Measurements from ENCODE around the gene KMT5C.

The KMT5C gene

DNA sequence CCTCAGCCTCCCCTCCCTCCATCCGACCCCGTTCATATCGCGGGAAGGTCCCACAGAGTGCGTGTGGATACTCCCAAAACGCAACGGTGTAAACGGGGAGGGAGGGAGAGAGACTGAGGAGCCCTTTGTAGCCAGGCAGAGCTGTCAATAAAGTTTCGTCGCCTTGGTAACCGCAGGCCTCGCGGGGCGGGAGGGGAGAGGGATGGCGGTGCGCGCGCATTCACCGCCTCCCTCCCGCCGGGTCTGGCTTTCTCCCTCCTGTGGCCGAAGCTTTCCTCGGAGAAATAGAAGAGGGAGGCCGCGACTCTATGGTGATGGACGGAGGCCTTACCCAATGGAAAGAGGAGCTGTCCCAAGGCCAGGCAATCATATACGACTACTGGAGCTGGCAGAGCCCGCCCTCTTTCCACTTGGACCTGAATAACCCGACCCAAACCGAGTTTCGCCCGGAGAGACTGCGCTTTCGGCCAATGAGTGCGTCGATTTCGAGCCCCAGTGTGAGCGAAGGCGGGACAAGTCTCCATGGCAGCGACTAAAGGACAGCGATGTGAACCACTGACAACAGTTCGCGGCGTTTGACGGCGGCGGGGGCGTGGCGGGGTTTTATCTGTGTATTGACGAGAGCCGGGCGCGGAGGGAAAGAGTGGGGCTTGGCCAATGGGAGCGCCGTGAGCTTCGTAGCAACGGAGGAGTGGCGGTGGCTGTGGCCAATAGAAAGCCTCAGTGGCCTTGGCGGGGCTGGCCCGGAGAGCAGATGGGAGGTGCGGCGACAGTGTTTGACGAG, at the start of gene KMT5C:
Gene KMT5C (plus strand): TSS at position 772 of the 784 bp plus-strand sequence. CDS start 2,061 bp downstream, outside the sequence.
- peak; percentile 100 for DNase-seq (ENCODE audit: low spot score)

DNA sequence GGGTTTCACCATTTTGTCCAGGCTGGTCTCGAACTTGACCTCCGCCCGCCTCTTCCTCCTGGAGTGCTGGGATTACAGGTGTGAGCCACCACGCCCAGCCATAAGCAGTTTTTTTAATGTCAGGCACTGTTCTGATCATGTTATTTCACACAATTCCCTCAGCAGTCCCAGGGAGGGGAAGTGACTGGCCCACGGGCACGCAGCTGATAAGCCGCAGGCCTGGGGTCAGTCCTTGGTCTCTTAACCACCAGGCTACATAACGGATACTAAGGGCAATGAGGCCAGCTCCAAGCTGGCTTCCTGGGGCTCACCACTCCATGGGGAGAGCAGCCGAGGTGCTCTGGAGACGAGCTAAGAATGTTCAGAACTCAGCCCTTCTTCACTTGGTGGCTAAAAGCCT, 42.4 kb upstream of the KMT5C start:
- no peak for DNase-seq (ENCODE audit: low spot score)

DNA sequence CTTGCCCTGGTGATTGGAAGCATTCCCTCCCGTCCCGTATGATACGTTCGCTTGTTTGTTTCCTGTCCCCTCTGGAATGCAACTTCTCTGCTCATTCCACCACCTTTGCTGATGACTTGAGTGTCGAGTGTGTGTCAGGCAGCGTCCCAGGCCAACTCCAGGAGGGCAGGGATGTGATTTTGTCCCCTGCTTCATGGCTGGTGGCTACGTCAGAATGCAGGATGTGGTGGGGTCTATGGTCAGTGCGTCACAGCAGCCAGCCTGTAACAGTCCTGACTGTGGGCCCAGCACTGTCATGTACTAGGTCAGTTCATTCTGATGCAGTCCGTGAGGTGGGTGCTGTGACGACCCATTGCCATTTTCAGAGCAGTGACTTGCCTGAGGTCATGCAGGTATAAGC, 39.7 kb upstream of the KMT5C start:
- DNase-seq (ENCODE audit: low spot score), result no peak

DNA sequence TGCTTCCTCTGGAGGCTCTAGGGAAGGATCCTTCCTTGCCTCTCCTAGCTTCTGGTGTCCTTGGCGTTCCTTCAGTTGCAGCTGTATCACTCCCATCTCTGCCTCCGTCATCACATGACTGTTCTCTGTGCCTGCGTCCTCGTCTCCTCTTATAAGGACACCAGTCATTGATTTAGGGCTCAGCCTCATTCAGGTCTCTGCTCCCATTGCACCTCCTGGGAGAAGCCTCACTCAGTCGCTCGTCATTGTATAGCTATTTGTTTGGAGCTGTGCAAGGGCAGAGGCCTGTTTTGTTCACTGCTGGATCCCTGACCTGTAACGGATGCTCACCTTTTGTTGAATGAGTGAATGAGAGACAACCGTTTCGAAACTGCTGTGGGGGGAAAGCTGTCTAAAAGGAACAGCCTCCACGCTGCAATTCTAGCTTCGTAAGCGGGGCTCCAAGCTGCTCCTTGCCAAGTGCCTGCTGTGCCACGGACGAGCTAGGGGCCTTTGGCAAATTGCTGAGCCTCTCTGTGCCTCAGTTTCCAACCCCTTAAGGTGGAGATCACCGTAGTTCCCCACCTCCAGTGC, 38.7 kb upstream of the KMT5C start:
- DNase-seq (ENCODE audit: low spot score), result no peak

DNA sequence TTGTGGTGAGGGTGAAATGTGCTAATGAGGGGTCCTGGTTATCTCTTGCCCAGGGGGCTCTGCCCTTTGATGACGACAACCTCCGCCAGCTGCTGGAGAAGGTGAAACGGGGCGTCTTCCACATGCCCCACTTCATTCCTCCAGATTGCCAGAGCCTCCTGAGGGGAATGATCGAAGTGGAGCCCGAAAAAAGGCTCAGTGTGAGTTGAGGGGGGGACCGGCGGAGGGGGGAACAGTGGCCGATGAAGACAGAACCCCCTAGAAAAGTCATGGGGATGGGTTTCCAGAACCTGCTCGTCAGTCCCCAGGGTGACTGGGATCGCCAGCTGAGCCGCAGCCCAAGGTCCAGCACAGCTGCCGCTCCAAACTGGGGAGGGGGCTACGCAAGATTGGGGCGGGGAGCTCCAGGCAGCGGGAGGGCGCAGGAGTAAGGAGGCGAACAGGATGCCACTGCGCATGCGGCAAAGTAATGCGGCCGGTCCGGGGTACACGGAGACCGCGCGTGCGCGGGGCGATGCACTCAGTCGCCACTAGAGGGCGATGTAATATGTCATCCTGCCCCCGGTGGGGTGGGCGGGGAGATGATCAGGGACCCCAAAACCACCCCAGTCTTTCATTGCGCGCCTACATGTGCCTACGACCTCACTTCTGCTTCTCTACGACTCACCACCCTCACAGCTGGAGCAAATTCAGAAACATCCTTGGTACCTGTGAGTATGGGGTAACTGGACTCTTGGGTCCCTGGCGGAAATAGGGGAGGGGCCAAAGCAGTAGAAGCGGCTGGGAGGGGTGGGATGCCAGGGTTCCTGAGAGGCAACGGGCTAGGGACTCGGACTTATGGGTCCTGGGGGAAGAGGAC, 38.0 kb upstream of the KMT5C start:
- peak; percentile 90 for DNase-seq (ENCODE audit: low spot score)

DNA sequence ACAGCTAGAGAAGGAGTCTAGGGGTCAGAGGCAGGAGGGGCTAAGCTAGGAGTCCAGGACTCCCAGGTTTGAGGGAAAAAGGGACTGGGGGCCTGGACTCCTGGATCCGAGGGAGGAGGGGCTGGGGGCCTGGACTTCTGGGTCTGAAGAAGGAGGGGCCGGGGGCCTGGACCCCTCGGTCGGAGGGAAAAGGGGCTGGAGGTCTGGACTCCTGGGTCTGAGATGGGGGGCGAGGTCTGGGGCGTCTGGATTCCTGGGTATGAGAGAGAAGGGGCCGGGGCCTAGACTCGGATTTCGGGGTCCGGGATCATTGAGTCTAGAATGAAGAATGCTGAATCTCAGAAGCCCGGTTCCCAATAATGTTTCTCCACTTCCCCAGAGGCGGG, 37.4 kb upstream of the KMT5C start:
- DNase-seq (ENCODE audit: low spot score), result no peak

DNA sequence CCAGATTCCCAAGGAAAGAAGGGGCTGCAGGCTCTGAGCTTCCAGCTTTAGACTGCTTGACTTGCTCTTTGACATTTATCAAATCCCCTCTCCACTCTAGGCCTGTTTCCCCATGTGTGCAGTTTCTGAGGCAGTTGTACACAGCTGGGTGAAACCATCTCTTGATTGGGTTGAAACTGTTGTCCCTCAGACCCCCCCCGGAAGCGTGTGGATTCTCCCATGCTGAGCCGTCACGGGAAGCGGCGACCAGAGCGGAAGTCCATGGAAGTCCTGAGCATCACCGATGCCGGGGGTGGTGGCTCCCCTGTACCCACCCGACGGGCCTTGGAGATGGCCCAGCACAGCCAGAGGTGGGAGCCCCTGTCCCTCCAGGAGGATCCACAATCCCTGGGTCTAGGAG, 36.2 kb upstream of the KMT5C start:
- no peak for DNase-seq (ENCODE audit: low spot score)

DNA sequence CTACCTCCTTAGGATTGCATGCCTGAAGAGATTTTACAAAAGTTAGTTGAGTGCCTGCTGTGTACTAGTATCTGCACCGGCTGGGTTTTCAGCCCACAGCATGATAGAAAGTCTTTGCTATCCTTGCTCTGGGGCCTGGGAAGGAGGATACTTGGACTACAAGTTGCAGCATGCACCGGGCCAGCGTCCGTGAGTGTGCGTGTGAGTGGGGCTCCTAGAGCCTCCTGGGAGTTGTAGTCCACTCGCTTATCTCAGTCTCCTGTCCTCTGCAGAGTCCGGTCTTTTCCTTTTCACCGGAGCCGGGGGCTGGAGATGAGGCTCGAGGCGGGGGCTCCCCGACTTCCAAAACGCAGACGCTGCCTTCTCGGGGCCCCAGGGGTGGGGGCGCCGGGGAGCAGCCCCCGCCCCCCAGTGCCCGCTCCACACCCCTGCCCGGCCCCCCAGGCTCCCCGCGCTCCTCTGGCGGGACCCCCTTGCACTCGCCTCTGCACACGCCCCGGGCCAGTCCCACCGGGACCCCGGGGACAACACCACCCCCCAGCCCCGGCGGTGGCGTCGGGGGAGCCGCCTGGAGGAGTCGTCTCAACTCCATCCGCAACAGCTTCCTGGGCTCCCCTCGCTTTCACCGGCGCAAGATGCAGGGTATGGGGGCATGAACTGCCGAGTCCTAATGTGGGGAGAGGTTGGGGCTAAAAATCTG, 35.2 kb upstream of the KMT5C start:
- DNase-seq (ENCODE audit: low spot score), result peak; percentile 44

DNA sequence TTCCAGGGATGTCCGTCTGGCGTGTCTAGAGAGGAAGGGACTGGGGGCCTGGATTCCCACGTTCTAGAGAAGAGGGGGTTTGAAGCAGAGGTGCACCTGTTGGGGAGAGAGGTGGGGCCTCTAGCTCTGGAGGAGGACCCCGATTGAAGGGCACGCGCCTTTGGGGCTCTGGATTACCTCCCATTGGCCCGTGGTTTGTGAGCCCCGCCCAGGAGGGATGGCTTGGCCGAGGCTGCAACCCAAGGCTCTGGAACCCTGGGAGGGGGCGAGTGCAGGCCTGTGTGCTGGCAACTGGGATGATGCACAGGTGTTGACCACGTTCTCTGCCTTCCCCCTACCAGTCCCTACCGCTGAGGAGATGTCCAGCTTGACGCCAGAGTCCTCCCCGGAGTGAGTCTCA, 34.7 kb upstream of the KMT5C start:
- DNase-seq (ENCODE audit: low spot score), result no peak

DNA sequence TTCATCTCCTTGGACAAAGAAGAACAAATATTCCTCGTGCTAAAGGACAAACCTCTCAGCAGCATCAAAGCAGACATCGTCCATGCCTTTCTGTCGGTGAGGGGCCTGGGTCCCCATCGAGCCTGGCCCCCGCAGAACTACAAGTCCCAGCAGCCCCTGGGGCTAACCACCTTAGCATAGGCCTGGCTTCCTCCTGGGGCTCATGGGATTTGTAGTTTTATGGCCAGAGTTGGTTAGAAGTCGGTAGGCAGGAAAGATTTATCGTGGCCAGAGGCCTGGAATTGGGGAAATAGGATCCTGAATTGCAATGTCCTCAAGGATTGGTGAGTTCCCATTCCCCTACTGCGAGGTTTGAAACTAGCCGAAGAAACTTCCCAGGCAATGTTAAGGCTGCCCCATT, 34.2 kb upstream of the KMT5C start:
- peak; percentile 47 for DNase-seq (ENCODE audit: low spot score)

DNA sequence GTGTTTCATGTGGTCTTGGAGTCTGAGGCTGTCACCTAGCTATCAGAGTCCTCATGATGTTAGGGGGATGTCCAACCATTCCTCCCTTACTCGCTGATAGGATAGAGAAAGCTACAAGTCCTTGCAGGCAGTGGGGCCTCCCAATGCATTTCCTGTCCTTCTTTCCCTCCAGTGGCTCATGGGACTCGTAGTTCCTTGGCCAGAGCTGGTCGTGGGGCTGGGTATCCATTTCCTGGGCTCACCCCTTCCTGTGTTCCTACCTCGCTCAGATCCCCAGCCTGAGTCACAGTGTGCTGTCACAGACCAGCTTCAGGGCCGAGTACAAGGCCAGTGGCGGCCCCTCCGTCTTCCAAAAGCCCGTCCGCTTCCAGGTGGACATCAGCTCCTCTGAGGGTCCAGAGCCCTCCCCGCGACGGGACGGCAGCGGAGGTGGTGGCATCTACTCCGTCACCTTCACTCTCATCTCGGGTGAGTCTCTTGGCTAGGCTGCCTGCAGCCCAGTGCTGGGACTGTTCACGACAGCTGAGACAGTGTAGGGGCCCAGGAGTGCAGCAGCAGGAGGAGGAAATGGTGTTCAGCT, 33.6 kb upstream of the KMT5C start:
- no peak for DNase-seq (ENCODE audit: low spot score)

DNA sequence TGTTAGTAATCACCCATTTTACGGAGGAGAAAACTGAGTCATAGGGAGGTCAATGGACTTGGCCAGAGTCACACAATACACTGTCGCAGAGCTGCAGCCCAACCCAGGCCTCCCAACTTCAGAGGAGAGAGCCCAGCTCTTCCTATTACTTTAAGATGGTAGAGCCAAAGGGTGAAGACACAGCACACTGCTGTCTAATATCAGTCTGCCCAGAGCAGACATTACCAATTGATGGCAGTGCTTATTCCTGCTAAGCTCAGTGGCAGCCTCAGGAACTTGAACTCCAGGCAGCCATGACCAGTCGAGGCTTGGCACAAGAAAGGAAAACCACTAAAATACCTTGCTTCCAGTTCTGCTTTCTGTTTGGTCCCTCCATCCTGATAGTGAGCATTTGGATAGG, 33.0 kb upstream of the KMT5C start:
- no peak for DNase-seq (ENCODE audit: low spot score)

DNA sequence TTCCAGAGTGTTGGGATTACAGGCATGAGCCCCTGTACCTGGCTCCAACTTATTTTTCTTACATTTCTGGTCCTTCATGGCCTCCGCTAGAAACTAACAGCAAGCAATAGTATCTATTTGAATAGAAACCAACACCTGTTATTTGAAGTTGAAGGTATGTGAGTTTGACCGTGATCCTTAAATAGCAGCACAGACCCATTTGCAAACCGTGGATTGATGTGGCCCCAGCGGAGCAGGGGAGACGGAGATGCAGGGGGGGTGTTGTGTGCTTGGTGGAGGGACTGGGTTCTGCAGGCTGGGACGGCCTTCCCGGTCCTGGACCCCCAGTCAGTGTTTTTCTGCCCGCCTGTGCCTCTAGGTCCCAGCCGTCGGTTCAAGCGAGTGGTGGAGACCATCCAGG, 31.4 kb upstream of the KMT5C start:
- no peak for DNase-seq (ENCODE audit: low spot score)

DNA sequence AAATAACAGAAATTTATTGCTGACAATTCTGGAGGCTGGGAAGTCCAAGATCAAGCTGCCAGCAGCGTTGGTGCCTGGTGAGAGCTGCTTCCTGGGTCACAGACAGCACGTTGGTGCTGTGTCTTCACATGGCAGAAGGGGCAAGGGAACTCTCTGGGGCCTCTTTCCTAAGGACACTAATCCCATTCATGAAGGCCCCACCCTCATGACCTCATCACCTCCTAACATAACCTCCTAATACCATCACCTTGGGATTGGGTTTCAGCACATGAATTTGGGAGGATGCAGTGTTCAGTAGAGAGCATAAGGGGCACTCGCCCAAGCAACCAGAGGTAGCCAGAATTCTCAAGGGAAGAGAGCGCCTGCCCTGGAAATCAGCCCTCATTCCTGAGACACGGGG, 30.2 kb upstream of the KMT5C start:
- DNase-seq (ENCODE audit: low spot score), result no peak

DNA sequence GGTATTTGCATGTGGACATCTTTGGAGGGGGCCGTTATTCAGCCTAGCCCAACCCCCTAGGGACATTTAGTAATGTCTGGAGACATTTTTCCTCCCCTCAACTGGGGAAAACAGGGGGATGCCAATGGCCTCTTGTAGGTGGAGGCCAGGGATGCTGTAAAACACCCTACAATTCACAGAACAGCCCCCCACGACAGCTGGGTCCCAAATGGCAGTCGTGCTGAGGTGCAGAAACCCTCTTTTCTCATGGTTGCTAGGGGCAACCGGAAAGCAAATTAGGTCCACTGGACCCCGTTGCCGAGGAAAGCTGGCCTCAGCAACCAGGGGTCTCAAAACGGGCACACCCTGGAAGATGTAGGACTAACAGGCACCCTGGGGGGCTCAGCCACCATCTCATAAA, 29.2 kb upstream of the KMT5C start:
- no peak for DNase-seq (ENCODE audit: low spot score)

DNA sequence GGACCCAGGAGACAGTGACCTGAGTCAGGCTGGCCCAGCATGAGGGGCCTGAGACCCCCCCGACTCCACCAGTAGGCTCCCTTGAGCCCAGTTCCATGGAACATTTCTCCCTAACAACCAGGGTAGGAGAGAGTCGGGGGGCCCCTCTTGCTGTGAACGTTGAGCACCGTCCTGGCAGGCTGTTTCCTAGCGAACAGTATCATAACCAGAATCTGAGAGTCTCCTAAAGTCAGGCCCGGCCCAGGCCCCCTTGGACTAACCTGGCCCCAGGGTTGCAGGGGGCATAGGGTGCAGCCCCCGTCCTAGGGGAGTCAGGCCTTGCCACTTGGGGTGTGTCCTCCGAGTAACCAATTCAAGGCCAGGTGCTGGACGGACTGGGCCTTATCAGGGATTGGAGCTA, 28.3 kb upstream of the KMT5C start:
- DNase-seq (ENCODE audit: low spot score), result no peak

DNA sequence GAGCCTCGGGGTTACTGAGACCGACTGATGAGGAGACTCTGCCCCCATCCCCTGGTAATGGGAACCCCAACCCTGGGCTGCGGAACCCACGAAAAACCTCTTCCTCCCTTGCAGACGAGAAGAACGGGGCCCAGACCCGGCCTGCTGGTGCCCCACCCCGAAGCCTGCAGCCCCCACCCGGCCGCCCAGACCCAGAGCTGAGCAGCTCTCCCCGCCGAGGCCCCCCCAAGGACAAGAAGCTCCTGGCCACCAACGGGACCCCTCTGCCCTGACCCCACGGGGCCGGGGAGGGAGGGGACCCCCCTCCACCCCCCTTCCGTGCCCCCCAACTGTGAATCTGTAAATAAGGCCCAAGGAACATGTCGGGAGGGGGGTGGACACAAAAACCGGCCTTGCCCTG, 27.9 kb upstream of the KMT5C start:
- no peak for DNase-seq (ENCODE audit: low spot score)

DNA sequence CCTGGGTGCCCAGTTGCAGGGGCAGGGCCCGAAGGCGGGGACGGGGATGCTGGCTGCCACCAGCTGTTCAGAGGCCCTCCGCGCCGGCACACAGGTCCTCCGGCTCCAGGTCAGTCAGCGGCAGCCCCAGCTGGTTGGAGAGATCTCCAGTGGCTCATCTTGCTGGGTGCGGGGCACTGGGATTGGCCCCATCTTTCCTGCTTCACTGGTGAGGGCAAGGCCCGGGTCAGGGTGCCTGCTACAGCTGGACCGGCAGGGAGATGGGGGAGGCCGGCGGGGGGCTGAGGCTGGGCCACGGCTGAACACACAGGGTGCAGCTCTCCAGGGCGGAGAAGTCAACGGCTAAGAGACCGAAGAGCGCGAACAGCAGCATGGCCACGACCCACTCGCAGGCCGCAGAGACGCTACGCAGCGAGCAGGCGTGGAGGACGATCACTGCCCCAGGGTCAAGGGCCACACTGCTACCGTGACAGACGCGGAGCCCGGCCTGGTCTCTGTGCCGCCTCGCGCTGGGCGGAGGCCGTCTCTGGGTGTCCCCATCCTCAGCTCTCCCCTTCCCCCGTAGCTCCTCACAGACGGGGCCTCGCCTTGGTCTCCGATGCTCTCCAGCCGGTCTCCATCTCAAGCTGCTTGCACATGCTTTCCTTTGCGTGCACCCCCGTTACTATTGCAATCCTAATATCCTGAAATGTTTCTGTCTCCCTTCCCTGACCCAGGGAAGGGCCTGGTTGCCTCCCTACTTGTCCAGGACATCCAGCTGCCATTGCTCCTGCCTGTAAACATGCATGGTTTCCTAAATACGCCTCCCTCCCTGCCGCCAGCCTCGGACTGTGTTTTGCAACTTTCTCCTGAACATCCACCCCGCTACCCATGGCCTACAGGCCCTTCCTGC, 26.8 kb upstream of the KMT5C start:
- DNase-seq (ENCODE audit: low spot score), result no peak

DNA sequence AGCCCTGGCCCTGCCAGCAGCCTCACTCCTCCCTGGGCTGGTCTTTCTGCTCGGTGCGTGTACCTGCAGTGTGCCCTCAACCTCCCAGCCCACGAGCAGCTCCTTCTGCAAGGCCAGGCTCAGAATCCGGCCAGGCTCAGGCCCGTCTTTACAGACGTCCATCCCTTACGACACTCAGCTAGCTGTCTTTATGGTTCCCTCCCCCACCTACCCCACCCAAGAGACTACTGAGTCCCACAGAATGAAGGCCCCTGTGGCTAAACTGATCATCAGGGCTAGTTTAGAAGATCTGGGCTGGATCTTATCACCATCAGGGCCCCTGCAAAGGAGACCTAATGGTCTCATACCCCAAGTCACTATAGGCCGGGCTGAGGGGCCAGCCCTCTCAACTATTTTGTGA, 25.3 kb upstream of the KMT5C start:
- DNase-seq (ENCODE audit: low spot score), result no peak

DNA sequence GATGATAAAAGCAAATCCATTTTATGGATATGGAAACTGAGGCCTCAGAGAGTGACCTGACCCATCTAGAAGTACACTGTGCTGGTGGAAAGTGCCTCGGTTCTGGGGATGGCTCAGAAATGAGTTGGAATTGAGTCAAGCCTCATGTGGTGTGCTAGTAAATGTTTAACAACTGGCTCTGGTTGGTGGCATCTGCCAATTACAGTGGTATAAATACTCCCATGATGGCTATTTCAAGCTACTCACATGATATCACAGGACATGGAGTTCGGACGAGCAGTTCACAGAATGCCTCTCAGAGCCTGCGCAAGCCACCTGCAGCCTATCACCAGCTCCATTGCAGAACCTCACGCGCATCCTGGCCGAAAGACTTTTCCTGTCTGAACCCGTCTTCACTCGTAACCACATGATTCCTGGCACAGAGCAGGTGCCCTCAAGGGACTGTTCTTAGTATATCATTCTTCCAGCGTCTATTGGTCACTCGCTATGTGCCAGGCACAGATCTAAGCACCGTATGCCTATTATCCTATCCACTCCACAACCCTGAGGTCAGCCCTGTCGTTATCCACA, 23.6 kb upstream of the KMT5C start:
- no peak for DNase-seq (ENCODE audit: low spot score)

DNA sequence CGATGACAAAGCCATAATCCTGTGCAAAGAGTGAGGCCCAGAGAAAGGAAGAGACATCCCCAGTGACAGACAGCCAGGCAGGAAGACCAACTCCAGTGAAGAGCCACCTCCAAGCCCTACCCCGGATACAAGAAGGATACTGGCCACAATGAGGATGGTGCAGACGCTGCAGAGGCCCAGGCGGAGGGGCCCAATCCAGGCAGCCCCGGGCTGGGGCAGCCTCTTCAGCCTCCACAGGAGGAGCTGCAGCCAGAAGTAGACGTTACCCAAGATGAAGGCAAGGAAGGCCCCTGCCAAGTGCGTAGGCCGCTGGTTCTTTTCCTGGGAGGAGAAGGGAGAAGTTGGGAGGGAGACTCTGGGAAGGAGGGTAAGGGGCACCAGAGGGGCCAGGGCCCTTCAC, 23.0 kb upstream of the KMT5C start:
- DNase-seq (ENCODE audit: low spot score), result no peak
